OCI-LY3 (cell line): ENCODE results near the gene CXCL9.

ENCODE experiments used
- CTCF ChIP-seq: fragments of 200-600, 300-600 bp; sonication (generic); IDR thresholded peaks from 2 replicates; pipeline ENCODE4 v1.5.1; 2014; ENCODE audit warnings: antibody characterized with exemption, low read length, low read depth
- EZH2phosphoT487 ChIP-seq: fragments of 200-600 bp; shearing (Covaris generic); IDR thresholded peaks from 2 replicates; pipeline ENCODE4 v1.6.1; 2018; ENCODE audit warnings: antibody characterized with exemption, mixed run types, low read depth

GRCh38 chr4:76009311-76009710, 2.0 kb upstream of the CXCL9 start:
- no peak for TF ChIP-seq CTCF
- TF ChIP-seq EZH2phosphoT487, result no peak
